Kidney (tissue), 14 donors: ENCODE data around the gene BNC2. TPM values are rescaled to one million over a fixed set of nuclear protein-coding genes. Genes with fewer than 3 reads are reported as not detected.

ENCODE experiments used
- DNase-seq, 5 donors: peaks; one replicate each; pipeline ENCODE4 v3.0.0-alpha.2; 2013 to 2020
- FAIRE-seq: peaks from 2 replicates; lab custom pipeline; 2012; peaks lifted over from hg19 to GRCh38; lab: Jason Lieb, UNC
- H3K27ac ChIP-seq, 2 donors: one replicate each; pipeline ENCODE4 v1.7.0; 2013; ENCODE audit warnings: low read depth in 2 of 2, low read length in 2 of 2, inconsistent platforms in 1 of 2
- H3K27me3 ChIP-seq: one replicate; pipeline ENCODE4 v1.7.1; 2013; ENCODE audit warnings: low read length, inconsistent platforms; ENCODE audit not compliant: control insufficient read depth, insufficient read depth
- H3K36me3 ChIP-seq, 3 donors: one replicate each; pipeline versions ENCODE4 v1.7.0 to v1.7.1; 2013; ENCODE audit warnings: low read length in 3 of 3, control low read depth in 1 of 3, inconsistent platforms in 1 of 3; ENCODE audit not compliant: insufficient read depth in 3 of 3, control insufficient read depth in 2 of 3
- H3K4me1 ChIP-seq, 3 donors: one replicate each; pipeline versions ENCODE4 v1.7.0 to v1.7.1; 2013; ENCODE audit warnings: low read length in 3 of 3, inconsistent platforms in 1 of 3, low read depth in 1 of 3; ENCODE audit not compliant: control insufficient read depth in 2 of 3, insufficient read depth in 2 of 3
- H3K4me3 ChIP-seq, 3 donors: one replicate each; pipeline versions ENCODE4 v1.7.0 to v1.8.1; 2013; ENCODE audit warnings: low read length in 3 of 3, control low read depth in 1 of 3, inconsistent platforms in 1 of 3
- H3K9ac ChIP-seq, 3 donors: one replicate each; pipeline versions ENCODE4 v1.7.0 to v1.7.1; 2013; ENCODE audit warnings: low read length in 3 of 3, control low read depth in 1 of 3, inconsistent platforms in 1 of 3
- H3K9me3 ChIP-seq, 3 donors: one replicate each; pipeline versions ENCODE4 v1.7.0 to v1.7.1; 2013; ENCODE audit warnings: low read length in 3 of 3, control low read depth in 1 of 3, inconsistent platforms in 1 of 3; ENCODE audit not compliant: control insufficient read depth in 2 of 3, insufficient read depth in 1 of 3
- intact Hi-C: fragments of 100-400 bp; cut with DNase I; formaldehyde crosslinking; loops from one replicate; pipeline ENCODE4 v1.11.1; 2022
- polyA plus RNA-seq: library from polyadenylated mRNA; stranded (reverse); fragments of 350-450 nt; fragmentation: Illumina TruSeq; extraction: RNeasy Lipid Tissue Mini Kit (QIAGEN cat#74804); gene quantifications from one replicate; pipeline ENCODE4 v1.2.3, GENCODE V29; 2014; ENCODE audit warnings: low read depth, low replicate concordance; ENCODE audit not compliant: insufficient read depth
- total RNA-seq: library from RNA; stranded (reverse); fragmentation: NEBNext Ultra II Directional; extraction: Animal tissue kit (Norgen Biotek cat#: 25700); gene quantifications from one replicate; pipeline ENCODE4 v1.2.1, GENCODE V29; 2021
- TF ChIP-seq, protein P1 (sequence below): IDR thresholded peaks from 3 replicates; pipeline ENCODE4 v1.5.1; 2012; ENCODE audit warnings: mild to moderate bottlenecking, moderate library complexity, borderline replicate concordance; ENCODE audit not compliant: insufficient read depth; ENCODE audit errors: extremely low read depth
- donor health status: control.
- donor health status: control.
- donor health status: control.
- donor health status: control.
- donor health status: control.
- donor health status: DM: yes; HTN: yes; CAD: no.
- donor health status: Normal renal cell carcinoma (clear cell type).

The BNC2 gene
- total and polyA plus RNA-seq, 2 donors from 2014 or later: 5.4 to 37.9 TPM

DNA sequence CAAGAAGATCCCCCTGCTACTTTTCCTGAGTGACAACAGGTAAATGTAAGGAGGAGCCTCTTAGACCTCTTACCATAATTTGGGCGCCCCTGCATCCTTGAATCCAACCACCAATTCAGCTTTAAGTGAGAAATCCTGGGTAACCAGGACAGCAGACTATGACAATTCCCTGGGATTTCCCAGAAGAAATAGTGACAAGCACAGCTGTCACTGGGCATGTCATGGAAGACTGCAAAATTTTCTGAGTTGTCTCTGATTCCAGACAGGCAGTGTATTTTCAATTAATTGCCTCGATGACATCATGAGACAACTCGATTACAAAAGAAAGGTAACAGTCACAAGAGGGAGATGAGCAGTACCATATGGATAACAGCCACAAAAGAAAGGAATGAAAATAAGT lies 256.9 kb downstream of the BNC2 start:
- Histone ChIP-seq H3K36me3 (no peaks in the 10 kb centered on the region), H3K9me3 (no peaks in the 10 kb centered on the region), H3K9ac (no peak overlapping the region), H3K4me3 (no peak overlapping the region), H3K27ac (no peak overlapping the region), H3K4me1 (no peaks in the 10 kb centered on the region), H3K27me3 (no peaks in the 10 kb centered on the region)
- intact Hi-C loops: no loop called here
- TF ChIP-seq, protein P1, sequence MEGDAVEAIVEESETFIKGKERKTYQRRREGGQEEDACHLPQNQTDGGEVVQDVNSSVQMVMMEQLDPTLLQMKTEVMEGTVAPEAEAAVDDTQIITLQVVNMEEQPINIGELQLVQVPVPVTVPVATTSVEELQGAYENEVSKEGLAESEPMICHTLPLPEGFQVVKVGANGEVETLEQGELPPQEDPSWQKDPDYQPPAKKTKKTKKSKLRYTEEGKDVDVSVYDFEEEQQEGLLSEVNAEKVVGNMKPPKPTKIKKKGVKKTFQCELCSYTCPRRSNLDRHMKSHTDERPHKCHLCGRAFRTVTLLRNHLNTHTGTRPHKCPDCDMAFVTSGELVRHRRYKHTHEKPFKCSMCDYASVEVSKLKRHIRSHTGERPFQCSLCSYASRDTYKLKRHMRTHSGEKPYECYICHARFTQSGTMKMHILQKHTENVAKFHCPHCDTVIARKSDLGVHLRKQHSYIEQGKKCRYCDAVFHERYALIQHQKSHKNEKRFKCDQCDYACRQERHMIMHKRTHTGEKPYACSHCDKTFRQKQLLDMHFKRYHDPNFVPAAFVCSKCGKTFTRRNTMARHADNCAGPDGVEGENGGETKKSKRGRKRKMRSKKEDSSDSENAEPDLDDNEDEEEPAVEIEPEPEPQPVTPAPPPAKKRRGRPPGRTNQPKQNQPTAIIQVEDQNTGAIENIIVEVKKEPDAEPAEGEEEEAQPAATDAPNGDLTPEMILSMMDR: no peak
- DNase-seq (no peak), FAIRE-seq (no peak)

DNA sequence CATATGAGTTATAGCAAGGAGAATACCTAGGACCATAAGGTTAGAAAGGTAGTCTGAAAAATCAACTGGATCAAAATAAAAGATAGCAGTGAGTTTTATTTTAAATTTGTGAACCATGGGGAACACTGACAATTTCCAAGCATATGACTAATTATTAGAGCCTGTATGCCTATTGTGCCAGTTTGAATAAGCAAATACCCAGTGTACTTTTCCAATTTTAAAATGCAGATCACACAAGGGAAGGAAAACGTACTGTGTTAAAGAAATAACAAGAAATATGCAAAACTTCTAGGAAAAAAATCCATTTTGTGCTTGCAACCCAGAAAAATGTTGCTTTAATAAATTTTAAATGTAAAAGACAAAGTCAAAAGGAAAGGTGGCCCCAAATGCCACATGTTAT lies 257.4 kb downstream of the BNC2 start:
- no peak for FAIRE-seq
- Histone ChIP-seq H3K4me3 (no peak overlapping the region), H3K27ac (no peak overlapping the region), H3K27me3 (no peaks in the 10 kb centered on the region), H3K9me3 (no peaks in the 10 kb centered on the region), H3K36me3 (no peaks in the 10 kb centered on the region), H3K4me1 (no peaks in the 10 kb centered on the region), H3K9ac (no peak overlapping the region)
- intact Hi-C loops: no loop called here
- no peak for DNase-seq
- TF ChIP-seq, protein P1: no peak

DNA sequence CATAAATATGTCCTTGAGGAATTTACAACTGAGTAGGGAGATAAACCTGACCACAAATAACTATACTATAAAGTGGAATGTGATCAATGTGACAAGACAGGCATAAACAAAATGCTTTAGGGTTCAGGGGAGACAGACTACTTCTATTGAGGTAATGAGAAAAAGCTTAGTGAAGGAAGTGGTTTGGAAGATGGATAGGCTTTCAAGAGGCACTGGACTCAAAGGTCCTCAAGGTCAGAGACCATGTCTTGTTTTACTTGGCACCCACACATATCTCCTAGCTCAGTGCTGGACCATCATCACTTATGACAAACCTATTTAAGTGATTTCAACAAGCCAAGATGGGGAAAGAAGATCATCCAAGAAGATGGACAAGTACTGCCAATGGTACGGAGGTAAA lies 257.8 kb downstream of the BNC2 start:
- intact Hi-C loops: no loop called here
- TF ChIP-seq, protein P1: no peak
- FAIRE-seq (no peak), DNase-seq (no peak)
- no peak overlapping the region for H3K27ac ChIP-seq
- no peak overlapping the region for H3K9ac ChIP-seq
- H3K4me3 ChIP-seq: no peak overlapping the region
- H3K4me1 ChIP-seq: no peaks in the 10 kb centered on the region
- H3K27me3 ChIP-seq: no peaks in the 10 kb centered on the region
- no peaks in the 10 kb centered on the region for H3K36me3 ChIP-seq
- no peaks in the 10 kb centered on the region for H3K9me3 ChIP-seq

DNA sequence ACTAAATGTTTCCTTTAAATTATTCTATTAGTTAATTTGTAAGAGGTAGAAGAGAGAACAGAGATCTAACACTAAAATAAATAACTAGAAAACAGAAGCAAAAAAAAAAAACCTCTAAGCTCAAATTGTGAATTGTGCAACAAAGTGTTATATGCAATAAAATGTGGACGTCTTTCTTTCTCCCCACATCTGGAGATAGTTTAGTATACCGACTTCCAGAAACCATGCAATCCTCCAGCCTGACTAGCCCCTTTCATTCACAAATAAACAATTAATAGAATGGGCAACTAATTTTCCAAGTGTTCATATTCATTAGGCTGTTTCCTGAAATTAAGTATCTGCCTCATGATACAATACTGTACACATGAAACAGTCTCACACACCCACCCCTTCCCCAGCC lies 258.5 kb downstream of the BNC2 start:
- Histone ChIP-seq H3K9me3 (no peaks in the 10 kb centered on the region), H3K4me1 (no peaks in the 10 kb centered on the region), H3K4me3 (no peak overlapping the region), H3K36me3 (no peaks in the 10 kb centered on the region), H3K27ac (no peak overlapping the region), H3K9ac (no peak overlapping the region), H3K27me3 (no peaks in the 10 kb centered on the region)
- TF ChIP-seq, protein P1: no peak
- FAIRE-seq (no peak), DNase-seq (no peak)
- intact Hi-C loops: no loop called here
